Suprapubic skin (tissue), 4 donors: Measurements from ENCODE around the gene ATXN7L3. TPM values are rescaled to one million over a fixed set of nuclear protein-coding genes. Genes with fewer than 3 reads are reported as not detected.

ENCODE experiments used
- DNase-seq, 2 donors: peaks; one replicate each; pipeline ENCODE4 v3.0.0-alpha.2; 2019; ENCODE audit warnings: low spot score in 2 of 2
- H3K27ac ChIP-seq: fragments of 200-600 bp; sonication (generic); one replicate; pipeline ENCODE4 v1.5.1; 2019
- H3K27me3 ChIP-seq: fragments of 200-600 bp; sonication (generic); one replicate; pipeline ENCODE4 v1.5.1; 2019
- H3K36me3 ChIP-seq: fragments of 200-600 bp; sonication (generic); one replicate; pipeline ENCODE4 v1.5.1; 2019
- H3K4me1 ChIP-seq: fragments of 200-600 bp; sonication (generic); one replicate; pipeline ENCODE4 v1.5.1; 2019
- H3K4me3 ChIP-seq: fragments of 200-600 bp; sonication (generic); one replicate; pipeline ENCODE4 v1.5.1; 2019; ENCODE audit warnings: mild to moderate bottlenecking
- H3K9me3 ChIP-seq: fragments of 200-600 bp; sonication (generic); one replicate; pipeline ENCODE4 v1.5.1; 2019
- EP300 ChIP-seq: sonication (generic); formaldehyde crosslinking; IDR thresholded peaks from one replicate; pipeline ENCODE4 v1.6.1; 2017; ENCODE audit warnings: antibody characterized with exemption
- POLR2A ChIP-seq, 2 donors: fragments of 450-650 bp; IDR thresholded peaks; one replicate each; pipeline ENCODE4 v1.6.1; 2017; ENCODE audit warnings: antibody characterized with exemption in 2 of 2, mild to moderate bottlenecking in 2 of 2, moderate library complexity in 2 of 2
- POLR2AphosphoS5 ChIP-seq, 3 donors: sonication (generic); formaldehyde crosslinking; IDR thresholded peaks; one replicate each; pipeline ENCODE4 v1.6.1; 2017; ENCODE audit warnings: antibody characterized with exemption in 3 of 3
- WGBS: methylation state at CpG from one replicate; pipeline ENCODE4 v1.1.5; 2018; 5-methylcytosine and 5-hydroxymethylcytosine counted together
- total RNA-seq, 4 donors: library from RNA; depleted of rRNA; stranded (reverse); fragments of >200 nt; gene quantifications; one replicate each; pipeline ENCODE4 v1.1.0, GENCODE V29; 2016
- TF ChIP-seq, protein P1 (sequence below), 2 donors: fragments of 200-600 bp in 1 of 2; fragments of 450-650 bp in 1 of 2; sonication (generic) in 1 of 2; IDR thresholded peaks; one replicate each; pipeline ENCODE4 v1.5.1; 2016 to 2019; ENCODE audit warnings: antibody characterized with exemption in 2 of 2, mild to moderate bottlenecking in 1 of 2, moderate library complexity in 1 of 2

Gene ATXN7L3
- total RNA-seq, 4 donors from 2014 or later, result 44.1 to 75.0 (median 67.3) TPM

- no peak for TF ChIP-seq EP300
- TF ChIP-seq POLR2AphosphoS5 (IDR thresholded peaks at IDR 0.05), result no peak
- TF ChIP-seq POLR2A (IDR thresholded peaks at IDR 0.05), result no peak
- TF ChIP-seq, protein P1, sequence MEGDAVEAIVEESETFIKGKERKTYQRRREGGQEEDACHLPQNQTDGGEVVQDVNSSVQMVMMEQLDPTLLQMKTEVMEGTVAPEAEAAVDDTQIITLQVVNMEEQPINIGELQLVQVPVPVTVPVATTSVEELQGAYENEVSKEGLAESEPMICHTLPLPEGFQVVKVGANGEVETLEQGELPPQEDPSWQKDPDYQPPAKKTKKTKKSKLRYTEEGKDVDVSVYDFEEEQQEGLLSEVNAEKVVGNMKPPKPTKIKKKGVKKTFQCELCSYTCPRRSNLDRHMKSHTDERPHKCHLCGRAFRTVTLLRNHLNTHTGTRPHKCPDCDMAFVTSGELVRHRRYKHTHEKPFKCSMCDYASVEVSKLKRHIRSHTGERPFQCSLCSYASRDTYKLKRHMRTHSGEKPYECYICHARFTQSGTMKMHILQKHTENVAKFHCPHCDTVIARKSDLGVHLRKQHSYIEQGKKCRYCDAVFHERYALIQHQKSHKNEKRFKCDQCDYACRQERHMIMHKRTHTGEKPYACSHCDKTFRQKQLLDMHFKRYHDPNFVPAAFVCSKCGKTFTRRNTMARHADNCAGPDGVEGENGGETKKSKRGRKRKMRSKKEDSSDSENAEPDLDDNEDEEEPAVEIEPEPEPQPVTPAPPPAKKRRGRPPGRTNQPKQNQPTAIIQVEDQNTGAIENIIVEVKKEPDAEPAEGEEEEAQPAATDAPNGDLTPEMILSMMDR (IDR thresholded peaks at IDR 0.05), result no peak
- peak overlapping the region; percentile 99 for H3K27ac ChIP-seq
- H3K4me3 ChIP-seq, result peak overlapping the region; percentile 94
- no peaks in the 10 kb centered on the region for H3K27me3 ChIP-seq
- DNase-seq, result peak in 1 of 2 donors; percentile 82
- WGBS, result 2% methylated on average over 9 of the region's 68 CpGs
- peaks cover 33% of the 10 kb centered on the region for H3K36me3 ChIP-seq
- peaks cover 40% of the 10 kb centered on the region for H3K4me1 ChIP-seq
- no peaks in the 10 kb centered on the region for H3K9me3 ChIP-seq
Observed at GRCh38 chr17:44198721-44199552, 747 bp downstream of the ATXN7L3 start.

DNA sequence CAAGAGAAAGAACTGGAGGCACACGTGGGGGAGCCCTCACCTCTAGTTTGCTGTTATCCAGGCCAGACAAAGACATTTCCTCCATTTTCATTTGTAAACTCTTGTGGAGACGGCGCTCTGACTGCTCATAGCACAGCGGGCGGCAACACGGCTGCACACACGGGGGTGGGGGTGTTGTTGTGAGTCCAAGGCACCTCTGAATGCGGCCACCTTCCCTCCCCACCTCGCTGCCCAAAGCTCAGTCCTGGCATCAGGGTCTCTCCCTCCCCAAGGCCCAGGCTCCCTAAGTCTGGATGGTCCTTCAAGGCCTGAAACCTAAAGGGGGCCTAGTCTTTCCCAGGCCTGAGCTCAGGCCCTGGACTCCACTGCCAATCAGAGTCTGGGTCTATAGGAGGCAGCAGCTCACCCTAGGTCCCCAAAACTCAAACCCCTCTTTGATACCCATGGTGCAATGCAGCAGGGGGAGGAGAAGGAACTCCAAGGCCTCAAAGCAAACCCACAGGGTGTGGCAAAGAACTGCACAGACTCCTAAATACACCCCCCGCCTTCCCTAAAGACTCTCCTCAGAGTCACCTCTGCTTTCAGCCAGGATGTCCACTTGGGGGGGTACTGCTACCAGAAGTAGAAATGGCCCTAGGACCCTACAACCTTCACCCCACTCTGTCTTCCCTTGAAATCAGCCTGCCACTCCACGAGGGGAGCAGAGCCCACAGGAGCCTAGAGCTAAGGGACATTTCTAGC is 1.5 kb downstream of the ATXN7L3 start:
- no peaks in the 10 kb centered on the region for H3K27me3 ChIP-seq
- peak in 1 of 2 donors; percentile 64 for DNase-seq
- peaks cover 41% of the 10 kb centered on the region for H3K36me3 ChIP-seq
- TF ChIP-seq POLR2A (IDR thresholded peaks at IDR 0.05), result no peak
- 57% methylated on average over 10 of the region's 11 CpGs for WGBS
- H3K9me3 ChIP-seq, result no peaks in the 10 kb centered on the region
- peak overlapping the region; percentile 94 for H3K4me3 ChIP-seq
- H3K27ac ChIP-seq, result peak overlapping the region; percentile 99
- H3K4me1 ChIP-seq, result peaks cover 32% of the 10 kb centered on the region

DNA sequence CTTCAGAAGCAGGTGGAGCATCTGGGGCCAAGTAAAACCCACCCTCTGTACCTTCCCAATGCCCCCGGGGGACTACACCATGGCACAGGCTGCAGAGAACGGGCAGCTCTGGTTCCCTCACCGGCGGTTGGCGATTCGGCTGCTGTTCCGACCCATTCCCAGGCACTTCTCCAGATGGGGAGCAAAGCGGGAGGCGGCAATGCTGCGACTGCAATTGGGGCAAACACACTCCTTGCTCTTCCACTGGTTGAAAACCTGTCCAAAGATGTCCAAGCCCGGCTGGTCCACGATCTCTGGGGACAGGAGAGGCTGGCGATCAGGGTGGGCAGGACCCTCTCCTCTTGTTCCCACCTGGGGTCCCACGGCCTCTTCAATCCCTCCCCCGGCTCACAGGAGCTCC is 2.6 kb downstream of the ATXN7L3 start:
- Histone ChIP-seq H3K4me3 (no peak overlapping the region), H3K27ac (no peak overlapping the region), H3K27me3 (no peaks in the 10 kb centered on the region), H3K36me3 (peaks cover 44% of the 10 kb centered on the region), H3K4me1 (peaks cover 29% of the 10 kb centered on the region), H3K9me3 (no peaks in the 10 kb centered on the region)
- whole genome bisulfite sequencing, result 85% methylated on average over 12 of the region's 15 CpGs
- peak in 1 of 2 donors; percentile 62 for DNase-seq
- TF ChIP-seq POLR2A (IDR thresholded peaks at IDR 0.05), result no peak
- no peak for TF ChIP-seq POLR2AphosphoS5 (IDR thresholded peaks at IDR 0.05)
- TF ChIP-seq, protein P1 (IDR thresholded peaks at IDR 0.05), result no peak
- TF ChIP-seq EP300, result no peak

GRCh38 chr17:44193326-44194084 is 6.2 kb downstream of the ATXN7L3 start:
- DNase-seq, result no peak
- no peaks in the 10 kb centered on the region for H3K9me3 ChIP-seq
- H3K27ac ChIP-seq, result peak overlapping the region; percentile 47
- H3K4me3 ChIP-seq, result no peak overlapping the region
- peaks cover 19% of the 10 kb centered on the region for H3K4me1 ChIP-seq
- 88% methylated on average over 6 of the region's 14 CpGs for WGBS
- no peaks in the 10 kb centered on the region for H3K27me3 ChIP-seq
- peaks cover 71% of the 10 kb centered on the region for H3K36me3 ChIP-seq
- TF ChIP-seq POLR2A (IDR thresholded peaks at IDR 0.05) (no peak), EP300 (no peak), POLR2AphosphoS5 (IDR thresholded peaks at IDR 0.05) (no peak)
- TF ChIP-seq, protein P1 (IDR thresholded peaks at IDR 0.05), result no peak

DNA sequence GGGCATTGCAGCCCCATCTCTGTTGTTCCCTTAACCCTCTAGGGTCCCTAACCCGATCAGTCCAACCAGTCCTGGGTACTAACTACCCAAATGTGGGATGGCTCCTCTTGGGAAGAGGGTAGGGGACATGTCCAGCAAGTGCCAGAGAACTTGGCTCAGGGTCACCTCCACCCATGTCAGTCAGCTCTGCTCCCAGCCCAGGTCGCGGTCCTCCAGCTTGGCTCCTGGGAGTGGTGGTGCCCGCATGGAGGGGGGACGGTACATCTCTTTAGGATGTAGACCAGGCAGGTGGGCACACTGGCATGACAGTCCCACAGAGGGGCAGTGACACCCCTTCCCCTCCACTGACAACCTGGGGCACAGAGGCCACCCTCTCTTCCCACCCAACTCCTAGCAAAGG is 6.9 kb downstream of the ATXN7L3 start:
- TF ChIP-seq POLR2AphosphoS5 (IDR thresholded peaks at IDR 0.05), result no peak
- no peak for TF ChIP-seq EP300
- TF ChIP-seq, protein P1 (IDR thresholded peaks at IDR 0.05), result no peak
- no peak for TF ChIP-seq POLR2A (IDR thresholded peaks at IDR 0.05)
- H3K27ac ChIP-seq, result peak overlapping the region; percentile 47
- no peak for DNase-seq
- peaks cover 19% of the 10 kb centered on the region for H3K4me1 ChIP-seq
- H3K27me3 ChIP-seq, result no peaks in the 10 kb centered on the region
- no peak overlapping the region for H3K4me3 ChIP-seq
- WGBS, result 88% methylated on average over 5 of the region's 5 CpGs
- H3K9me3 ChIP-seq, result no peaks in the 10 kb centered on the region
- peaks cover 71% of the 10 kb centered on the region for H3K36me3 ChIP-seq
